ENCODE results near the gene MYO1G.
"Not testable (repeated sequence)": the region's sequence is repeated elsewhere in the genome, so short reads cannot be mapped to it uniquely, and the experiment has no call there.

The MYO1G gene

DNA sequence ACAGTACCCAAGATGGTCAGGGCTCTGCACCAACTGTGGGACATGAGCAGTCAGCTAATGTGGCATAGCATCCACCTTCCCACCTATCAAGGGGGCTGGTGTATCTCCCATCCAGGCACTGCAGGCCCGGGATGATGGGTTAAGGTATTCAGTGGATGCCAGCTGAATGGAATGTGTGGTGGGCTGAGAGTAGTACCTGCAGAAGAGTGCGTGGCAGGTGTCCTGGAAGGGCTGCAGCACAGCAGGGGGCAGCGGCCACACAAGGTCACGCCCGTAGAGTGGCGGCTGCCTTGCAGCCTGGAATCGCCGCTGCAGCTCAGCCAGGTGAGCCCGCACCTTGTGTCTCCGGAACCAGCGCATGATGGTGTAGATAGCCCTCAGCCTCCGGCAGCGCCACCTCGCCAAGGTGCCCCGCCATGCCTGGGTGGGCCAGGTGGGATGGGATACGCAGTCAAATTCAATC lies 13.3 kb downstream of the MYO1G start:
- no peak for DNase-seq

DNA sequence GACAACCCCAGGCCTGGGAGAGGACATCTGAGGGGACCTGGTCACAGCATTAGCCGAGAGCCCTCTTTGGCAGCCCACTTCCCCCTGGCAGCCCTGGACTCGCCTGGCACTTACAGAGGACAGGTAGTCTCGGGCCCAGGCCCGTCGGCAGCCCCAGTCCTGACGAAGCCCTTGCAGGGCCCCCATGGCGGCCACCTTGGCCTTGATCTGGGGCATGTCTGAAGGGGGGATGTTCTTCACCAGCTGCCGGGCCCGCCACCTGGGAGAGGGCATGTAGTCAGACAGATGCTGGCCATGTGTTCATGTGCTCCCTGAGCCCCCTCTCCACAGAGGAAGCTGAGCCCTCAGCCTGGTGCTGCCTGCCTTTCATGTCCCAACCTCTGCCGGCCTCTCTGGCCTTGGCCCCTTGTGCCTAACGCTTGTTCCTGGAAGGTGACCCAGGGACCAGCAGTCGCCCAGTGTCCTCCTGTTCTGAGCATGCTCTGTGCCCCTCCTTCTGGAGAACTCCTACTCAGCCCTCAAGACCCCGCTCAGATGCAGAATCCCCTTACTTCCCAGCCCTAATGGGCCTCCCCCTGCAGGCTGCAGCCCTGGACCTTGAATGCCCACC lies 13.9 kb downstream of the MYO1G start:
- DNase-seq, result no peak

GRCh38 chr7:44964384-44964830 lies 14.4 kb downstream of the MYO1G start:
- no peak for DNase-seq

DNA sequence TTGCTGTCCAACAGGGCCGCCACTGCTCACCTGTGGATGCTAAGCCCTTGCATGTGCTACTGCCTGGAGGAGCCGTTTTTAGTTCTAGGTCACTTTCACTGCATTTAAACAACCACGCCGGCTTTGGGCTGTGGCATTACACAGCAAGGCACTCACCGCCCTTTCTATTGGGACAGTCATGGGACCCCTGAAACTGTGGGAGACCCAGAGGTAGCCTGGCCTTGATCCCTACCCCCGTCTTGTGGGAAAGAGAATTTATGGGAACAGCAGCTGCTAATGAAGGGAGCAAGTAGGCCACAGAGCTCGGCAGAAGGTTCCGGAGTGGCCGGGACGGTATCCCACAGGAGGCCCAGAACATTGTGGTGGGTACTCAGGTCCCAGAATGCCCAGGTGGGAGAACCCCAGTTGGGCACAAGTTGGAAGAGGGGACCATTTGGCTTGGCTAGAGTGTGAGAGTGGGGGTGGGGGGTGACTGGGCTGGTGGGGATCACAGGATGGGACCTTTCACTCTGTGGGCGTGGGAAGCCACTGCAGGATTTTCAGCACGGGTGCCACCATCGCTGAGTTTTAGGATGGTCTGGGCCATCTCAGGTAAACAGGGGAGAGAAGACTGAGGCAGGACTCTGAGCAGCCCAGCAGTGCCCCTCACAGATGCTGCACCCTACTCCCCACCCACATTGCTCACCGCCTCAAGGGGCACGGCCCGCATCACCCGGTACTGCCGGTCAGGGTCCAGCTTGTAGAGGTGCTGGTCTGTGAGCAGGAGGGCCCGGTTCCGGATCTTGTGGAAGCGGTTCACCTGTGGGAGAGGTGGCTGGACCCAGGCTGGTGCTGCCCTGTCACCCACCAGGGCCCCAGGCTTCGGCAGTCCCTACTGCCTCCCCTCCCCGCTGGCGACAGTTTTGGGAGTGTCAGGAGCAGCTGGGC lies 15.2 kb downstream of the MYO1G start:
- DNase-seq, result no peak

- DNase-seq, result no peak
These were observed 16.1 kb downstream of the MYO1G start for GRCh38 chr7:44962483-44963251.

DNA sequence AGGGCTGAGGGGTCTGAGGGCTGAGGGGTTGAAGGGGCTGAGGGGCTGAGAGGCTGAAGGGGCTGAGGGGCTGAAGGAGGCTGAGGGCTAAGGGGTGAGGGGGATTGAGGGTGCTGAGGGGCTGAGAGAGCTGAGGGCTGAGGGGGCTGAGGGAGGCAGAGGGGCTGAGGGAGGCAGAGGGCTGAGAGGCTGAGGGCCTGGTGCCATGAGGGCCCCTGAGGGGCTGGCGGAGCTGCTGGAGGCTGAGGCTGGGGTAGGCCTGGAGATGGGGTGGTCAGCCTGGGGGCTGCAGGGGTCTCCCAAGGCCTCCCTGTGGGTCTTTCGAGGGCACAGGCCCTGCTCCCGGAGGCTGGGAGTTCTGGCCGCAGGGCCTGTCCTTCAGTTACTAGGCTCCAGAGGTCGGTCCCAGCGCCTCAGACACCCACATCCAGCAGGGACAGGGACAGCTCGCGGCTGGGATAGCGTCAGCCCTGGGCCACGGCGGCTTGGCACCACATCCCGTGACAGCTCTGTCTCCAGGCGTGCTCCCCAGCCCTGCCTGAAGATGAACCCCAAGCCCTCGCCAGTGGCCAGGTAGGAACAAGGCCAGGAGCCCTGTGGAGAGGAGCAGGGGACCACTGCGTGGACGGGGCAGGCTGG lies 16.9 kb downstream of the MYO1G start:
- DNase-seq, result no peak

- no peak for DNase-seq
These were observed 18.7 kb downstream of the MYO1G start for GRCh38 chr7:44960011-44960580.

DNA sequence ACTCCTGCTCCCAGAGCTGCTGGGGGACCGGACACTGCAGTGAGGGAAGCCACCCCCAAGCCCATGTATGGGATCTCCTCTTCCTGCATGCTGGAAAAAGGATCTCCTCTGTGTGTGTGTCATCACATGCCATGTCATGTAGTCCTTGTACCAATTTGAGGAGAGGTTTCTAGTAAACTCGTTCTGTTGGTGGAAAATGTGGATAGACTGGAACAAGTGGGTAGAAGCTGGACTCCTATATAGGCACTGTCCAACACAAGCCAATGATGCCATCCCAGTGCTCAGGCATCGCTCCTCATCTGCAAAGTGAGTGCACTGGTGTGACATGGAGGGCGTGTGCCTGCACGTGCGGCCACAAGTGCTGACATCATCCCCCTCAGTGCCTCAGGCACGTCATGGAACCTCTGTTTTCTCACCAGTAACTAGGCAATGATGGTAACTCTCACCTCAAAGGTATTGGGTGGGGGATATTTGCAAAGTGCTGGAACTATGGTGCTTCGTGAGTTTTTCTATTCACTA lies 19.3 kb downstream of the MYO1G start:
- no peak for DNase-seq

- DNase-seq, result no peak
These were observed 20.0 kb downstream of the MYO1G start for GRCh38 chr7:44958645-44959344.

GRCh38 chr7:44956157-44956766 lies 22.6 kb downstream of the MYO1G start:
- DNase-seq, result no peak

- no peak for DNase-seq
These were observed 23.1 kb downstream of the MYO1G start for GRCh38 chr7:44955733-44956132.

GRCh38 chr7:44953156-44953555 lies 25.7 kb downstream of the MYO1G start:
- DNase-seq, result no peak

- no peak for DNase-seq
These were observed 29.5 kb downstream of the MYO1G start for GRCh38 chr7:44949303-44949702.

DNA sequence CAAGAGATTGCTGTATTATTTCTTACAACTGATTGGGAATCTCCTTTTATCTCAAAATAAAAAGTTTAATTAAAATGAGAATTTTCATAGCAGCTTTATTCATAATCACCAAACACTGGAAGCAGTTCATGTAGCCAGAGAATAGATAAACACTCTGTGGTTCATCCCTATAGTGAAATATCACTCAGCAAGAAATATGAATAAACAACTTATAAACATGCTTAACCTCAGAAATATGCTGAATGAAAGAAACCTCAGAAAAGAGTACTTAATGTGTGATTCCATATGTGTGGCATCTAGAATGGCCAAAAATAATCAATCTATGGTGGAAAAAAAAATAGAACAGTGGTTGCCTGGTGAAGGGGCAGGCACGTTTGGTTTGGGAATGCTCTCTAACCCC lies 33.3 kb downstream of the MYO1G start:
- no peak for DNase-seq

- DNase-seq, result no peak
These were observed 34.0 kb downstream of the MYO1G start for GRCh38 chr7:44944821-44945220.

- DNase-seq, result no peak
These were observed 35.2 kb downstream of the MYO1G start for GRCh38 chr7:44943631-44944030.

GRCh38 chr7:44937426-44937825 lies 41.4 kb downstream of the MYO1G start:
- DNase-seq, result no peak

- DNase-seq, result no peak
These were observed 42.5 kb downstream of the MYO1G start for GRCh38 chr7:44936322-44936721.

GRCh38 chr7:44935583-44935982 lies 43.2 kb downstream of the MYO1G start:
- no peak for DNase-seq

GRCh38 chr7:44935016-44935415 lies 43.8 kb downstream of the MYO1G start:
- no peak for DNase-seq

DNA sequence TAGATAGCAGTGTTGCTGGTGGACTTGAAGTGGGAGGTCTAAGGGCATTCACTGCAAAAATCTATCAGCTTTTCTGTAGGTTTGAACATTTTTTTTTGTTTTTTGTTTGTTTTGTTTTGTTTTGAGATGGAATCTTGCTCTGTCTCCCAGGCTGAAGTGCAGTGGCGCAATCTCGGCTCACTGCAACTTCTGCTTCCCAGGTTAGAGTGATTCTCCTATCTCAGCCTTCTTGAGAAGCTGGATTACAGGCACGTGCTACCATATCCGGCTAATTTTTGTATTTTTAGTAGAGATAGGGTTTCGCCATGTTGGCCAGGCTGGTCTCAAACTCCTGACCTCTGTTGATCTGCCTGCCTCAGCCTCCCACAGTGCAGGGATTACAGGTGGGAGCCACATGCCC lies 44.3 kb downstream of the MYO1G start:
- not testable (repeated sequence) for DNase-seq
